GM19438 (cell line): ENCODE results near the gene DLL1.

Source experiments
- ATAC-seq: cut with Tn5 transposase; IDR thresholded peaks from one replicate; pipeline ENCODE4 v1.9.1; 2021; ENCODE audit warnings: low read depth; ENCODE audit not compliant: unreplicated experiment

The DLL1 gene

DNA sequence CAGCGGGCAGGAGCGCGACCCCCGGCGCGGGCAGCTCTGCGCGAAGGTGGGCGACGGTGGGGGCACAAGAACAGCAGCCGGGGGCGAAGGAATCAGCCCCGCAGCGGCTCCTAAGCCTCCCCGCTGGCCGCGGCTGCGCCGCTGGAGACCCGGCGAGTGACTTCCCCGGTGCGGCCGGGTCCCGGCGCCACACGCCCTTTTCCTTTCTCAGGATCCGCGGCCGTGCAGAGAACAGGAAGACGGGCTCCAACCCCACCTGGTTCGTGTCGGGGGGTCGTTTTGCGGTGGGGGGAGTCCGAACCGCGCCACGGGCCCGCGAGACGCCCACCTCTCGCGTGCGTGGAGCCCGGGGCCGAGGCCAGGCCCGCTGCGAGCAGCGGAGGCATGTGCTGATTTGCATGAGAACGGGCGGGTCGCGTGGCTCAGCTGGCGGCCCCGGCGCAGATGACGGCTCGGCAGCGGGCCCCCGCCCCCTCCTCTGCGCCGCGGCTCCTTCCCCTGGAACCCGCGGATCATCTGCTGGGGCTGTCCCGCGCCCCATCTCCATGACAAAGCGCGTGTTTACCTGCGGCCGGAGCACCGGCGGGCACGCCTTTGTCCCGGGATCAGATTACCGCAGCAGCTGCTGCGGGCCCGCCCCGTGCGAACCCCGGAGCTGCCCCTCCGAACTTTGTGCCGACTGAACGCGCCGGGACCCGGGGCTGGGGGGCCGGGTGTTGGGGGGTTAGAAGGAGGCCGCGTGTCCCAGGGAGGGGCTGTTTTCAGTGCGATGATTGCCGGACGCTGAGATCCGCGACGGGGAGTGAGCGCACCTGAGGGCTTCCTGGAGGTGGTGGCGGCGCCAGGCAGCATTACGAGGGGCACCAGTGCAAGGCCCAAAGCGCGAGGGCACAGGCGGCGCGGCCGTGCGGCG, 4.9 kb upstream of the DLL1 start:
- peak; percentile 47 for ATAC-seq

DNA sequence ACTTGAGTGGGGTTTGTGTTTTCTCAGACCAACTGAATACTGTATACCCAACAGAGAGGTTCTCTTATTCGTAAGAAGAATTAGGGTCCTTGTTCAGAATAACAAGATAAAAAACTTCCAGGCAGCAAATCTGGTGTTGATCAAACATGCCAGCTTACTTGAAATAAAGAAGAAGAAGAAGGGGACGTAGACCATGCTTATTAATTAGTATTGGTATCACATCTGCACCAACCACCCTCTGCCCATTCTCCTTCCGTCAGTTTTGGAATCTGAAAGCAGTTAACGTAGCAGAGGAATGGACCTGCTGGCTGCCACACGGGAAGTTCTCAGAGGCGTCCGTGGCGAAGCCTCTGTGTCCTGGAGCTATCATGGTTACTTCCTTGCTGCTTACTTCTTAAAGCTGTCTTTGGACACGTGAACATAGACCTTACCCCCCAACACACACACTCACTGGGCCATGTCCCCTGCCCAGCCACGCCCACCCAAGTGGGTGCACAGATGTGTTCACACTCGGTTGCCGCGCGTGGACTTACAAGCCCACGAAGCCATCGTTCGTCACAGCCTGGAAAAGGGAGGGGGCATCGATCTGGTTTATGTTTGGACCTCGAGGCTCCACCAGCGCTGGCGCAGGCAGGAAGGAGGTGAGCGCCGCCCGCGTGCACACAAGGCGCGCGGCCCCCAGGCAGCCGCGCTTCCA, 4.1 kb upstream of the DLL1 start:
- ATAC-seq: no peak

GRCh38 chr6:170294298-170294730, 3.4 kb upstream of the DLL1 start:
- no peak for ATAC-seq

GRCh38 chr6:170293341-170294231, 2.7 kb upstream of the DLL1 start:
- ATAC-seq: no peak

DNA sequence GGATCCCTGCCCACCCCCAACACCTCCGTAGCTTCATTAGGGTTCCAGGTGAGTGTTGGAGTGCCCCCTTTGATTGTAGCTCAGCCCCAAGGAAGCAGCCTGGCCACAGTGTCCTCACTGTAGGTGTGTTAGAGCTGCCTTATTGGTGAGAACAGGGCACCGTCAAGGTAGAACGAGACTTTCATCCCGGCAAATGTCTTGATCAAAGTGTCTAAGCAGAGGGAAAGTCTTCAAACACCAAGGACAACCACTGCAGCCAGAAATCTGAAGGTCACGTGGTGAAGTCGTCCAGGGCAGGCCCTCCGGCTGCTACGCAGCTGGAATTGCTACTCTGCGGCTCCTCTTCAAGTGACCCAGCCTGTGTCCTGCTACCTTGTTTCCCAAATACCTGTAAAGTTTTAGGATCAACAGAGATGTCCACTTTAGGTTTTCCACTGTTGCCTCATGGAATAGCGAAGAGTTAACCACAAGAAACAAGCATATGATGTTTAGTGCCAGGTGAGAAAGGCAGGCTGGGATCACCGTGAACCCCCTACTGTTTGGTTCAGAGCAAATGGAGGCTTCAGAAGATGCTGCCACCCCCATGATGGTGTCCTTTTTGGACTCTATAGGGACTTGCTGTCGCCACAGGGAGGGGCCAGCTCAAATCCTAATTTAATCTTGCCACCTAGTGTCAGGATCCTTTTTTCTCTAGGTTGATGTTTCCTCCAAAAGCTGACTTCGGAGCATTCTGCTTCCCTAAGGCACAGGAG, 1.7 kb upstream of the DLL1 start:
- no peak for ATAC-seq

GRCh38 chr6:170292111-170292406, 1.2 kb upstream of the DLL1 start:
- ATAC-seq: no peak

GRCh38 chr6:170291271-170292110, 613 bp upstream of the DLL1 start:
- peak; percentile 19 for ATAC-seq

- no peak for ATAC-seq
Observed at GRCh38 chr6:170289951-170290295, 955 bp downstream of the DLL1 start.

GRCh38 chr6:170289180-170289931, 1.5 kb downstream of the DLL1 start:
- ATAC-seq: no peak

GRCh38 chr6:170288852-170289179, 2.1 kb downstream of the DLL1 start:
- no peak for ATAC-seq

DNA sequence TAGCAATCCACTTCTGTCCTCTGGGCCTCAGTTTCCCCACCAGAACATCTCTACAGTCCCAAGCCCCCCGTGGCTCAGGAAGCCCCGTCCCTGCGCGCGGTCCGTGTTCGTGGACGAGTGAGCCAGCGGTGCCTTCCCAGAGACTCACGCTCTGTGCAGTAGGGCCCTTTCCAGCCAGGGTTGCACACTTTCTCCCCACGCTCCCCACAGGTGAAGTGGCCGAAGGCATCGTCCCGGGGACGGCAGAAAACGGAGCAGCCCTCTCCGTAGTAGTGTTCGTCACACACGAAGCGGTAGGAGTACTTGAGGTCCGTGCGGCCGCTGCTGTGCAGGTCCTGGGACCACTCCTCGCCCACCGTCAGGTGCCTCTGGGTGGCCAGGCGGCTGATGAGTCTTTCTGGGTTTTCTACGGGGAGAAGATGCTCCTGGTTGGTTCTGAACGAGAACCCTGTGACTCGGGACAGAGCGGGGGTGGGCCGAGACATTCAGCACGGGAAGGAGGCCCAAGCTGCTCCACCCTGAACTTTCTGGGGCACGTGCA, 2.7 kb downstream of the DLL1 start:
- no peak for ATAC-seq

GRCh38 chr6:170287371-170287876, 3.5 kb downstream of the DLL1 start:
- ATAC-seq: no peak

GRCh38 chr6:170286934-170287265, 4.0 kb downstream of the DLL1 start:
- ATAC-seq: no peak

DNA sequence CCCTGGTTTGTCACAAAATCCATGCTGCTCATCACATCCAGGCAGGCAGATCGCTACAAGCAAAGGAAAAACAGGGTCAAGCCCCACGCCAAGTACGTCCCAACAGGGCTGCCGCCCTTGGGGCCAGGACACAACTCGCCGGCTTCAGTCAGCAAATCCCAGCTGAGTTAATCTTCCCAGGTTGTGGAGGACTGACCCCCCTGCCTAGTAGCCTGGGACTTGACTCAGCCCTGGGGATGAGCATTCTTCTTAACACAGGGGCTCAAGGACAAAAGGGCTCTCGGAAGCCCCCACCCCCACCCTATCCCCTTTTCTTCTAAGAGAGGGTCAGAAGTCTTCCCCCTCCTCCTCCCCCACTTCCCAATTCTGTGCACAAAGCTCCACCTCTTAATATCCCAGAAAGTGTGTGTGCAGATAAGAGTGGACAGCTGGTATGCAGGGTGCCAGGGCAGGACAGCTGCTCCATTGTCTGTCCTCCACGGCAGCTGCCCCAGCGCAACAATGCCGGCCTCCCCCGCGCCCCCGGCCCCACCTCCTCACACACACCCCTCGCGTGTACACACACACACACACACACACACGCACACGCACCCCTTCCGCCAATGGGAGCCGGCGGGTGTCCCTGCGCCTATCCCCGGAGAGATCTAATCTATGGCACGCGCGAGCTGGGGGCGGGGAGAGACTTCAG, 4.5 kb downstream of the DLL1 start:
- no peak for ATAC-seq

DNA sequence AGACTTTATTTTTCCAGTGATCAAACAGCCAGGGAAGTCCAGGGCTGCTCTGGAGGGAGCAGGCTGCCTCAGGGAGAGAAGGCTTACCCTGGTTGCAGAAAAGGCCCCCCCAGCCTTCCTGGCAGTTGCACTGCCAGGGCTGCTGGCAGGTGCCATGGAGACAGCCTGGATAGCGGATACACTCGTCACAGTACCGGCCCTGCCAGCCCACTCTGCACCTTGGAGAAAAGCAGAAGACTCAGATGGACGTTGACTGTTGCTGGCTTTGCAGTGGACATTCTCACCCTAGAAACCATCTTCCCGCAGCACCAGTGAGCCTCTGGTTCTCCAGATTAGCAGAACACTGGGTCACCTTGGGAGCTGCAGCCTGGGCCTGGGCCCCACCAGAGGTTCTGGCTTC, 5.4 kb downstream of the DLL1 start:
- no peak for ATAC-seq

DNA sequence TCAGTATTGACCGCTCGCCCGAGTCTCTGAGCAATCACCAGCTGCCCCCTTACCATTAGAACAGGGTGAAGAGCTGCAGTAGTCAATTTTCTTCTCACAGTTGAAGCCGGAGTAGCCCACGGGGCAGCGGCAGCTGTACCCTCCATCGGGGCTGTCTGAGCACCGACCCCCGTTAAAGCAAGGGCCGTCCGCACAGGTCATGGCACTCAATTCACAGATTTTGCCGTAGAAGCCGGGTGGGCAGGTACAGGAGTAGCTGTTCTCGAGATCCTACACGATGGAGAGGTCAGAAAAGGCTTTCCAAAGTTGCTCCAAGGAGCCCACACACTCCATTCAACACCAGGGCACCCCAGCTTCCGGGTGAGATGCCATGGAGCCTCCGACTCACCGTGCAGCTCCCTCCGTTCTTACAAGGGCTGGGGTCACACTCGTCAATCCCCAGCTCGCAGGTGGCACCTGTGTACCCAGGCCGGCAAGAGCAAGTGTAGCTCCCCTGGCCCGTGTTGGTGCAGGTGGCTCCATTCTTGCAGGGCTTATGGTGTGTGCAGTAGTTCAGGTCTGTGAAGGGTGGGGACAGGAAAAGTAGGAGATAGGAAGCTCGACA, 5.9 kb downstream of the DLL1 start:
- ATAC-seq: no peak

- no peak for ATAC-seq
Observed at GRCh38 chr6:170284126-170284773, 6.6 kb downstream of the DLL1 start.
